Naive B cell (primary cell): ENCODE results near the gene KSR2. TPM values are rescaled to one million over a fixed set of nuclear protein-coding genes. Genes with fewer than 3 reads are reported as not detected.

Source experiments
- ATAC-seq, 2 donors: fragments of 150-1000 bp; cut with Tn5 transposase; 2 replicates each; pipeline ENCODE4 v1.10.0; 2021; ENCODE audit warnings: low read depth in 2 of 2, mild to moderate bottlenecking in 2 of 2, moderate library complexity in 2 of 2
- DNase-seq: peaks from one replicate; pipeline ENCODE4 v3.0.0; 2022
- H3K27ac Mint-ChIP-seq, 6 donors: one replicate each; pipeline ENCODE4 v1.8.0; 2020 to 2022; ENCODE audit warnings: mild to moderate bottlenecking in 6 of 6, mixed read lengths in 6 of 6, moderate library complexity in 5 of 6, inconsistent platforms in 2 of 6
- H3K27me3 Mint-ChIP-seq, 3 donors: one replicate each; pipeline ENCODE4 v1.8.0; 2021 to 2022; ENCODE audit warnings: mixed read lengths in 3 of 3, mild to moderate bottlenecking in 1 of 3
- H3K36me3 Mint-ChIP-seq, 2 donors: one replicate each; pipeline ENCODE4 v1.8.0; 2020 to 2022; ENCODE audit warnings: mixed read lengths in 2 of 2, inconsistent platforms in 1 of 2, mild to moderate bottlenecking in 1 of 2
- H3K4me1 Mint-ChIP-seq, 3 donors: one replicate each; pipeline ENCODE4 v1.8.0; 2020 to 2022; ENCODE audit warnings: mixed read lengths in 3 of 3, inconsistent platforms in 1 of 3, mild to moderate bottlenecking in 1 of 3, moderate library complexity in 1 of 3
- H3K4me3 Mint-ChIP-seq, 8 donors: one replicate each; pipeline ENCODE4 v1.8.0; 2020 to 2022; ENCODE audit warnings: mild to moderate bottlenecking in 8 of 8, mixed read lengths in 8 of 8, moderate library complexity in 8 of 8, inconsistent platforms in 2 of 8
- H3K9me3 Mint-ChIP-seq, 7 donors: one replicate each; pipeline ENCODE4 v1.8.0; 2020 to 2022; ENCODE audit warnings: mixed read lengths in 7 of 7, mild to moderate bottlenecking in 5 of 7, inconsistent platforms in 2 of 7, moderate library complexity in 1 of 7
- polyA plus RNA-seq, 6 donors: library from polyadenylated mRNA; unstranded; fragments of 300-500 nt; fragmentation: Illumina TruSeq; gene quantifications; one replicate each; pipeline ENCODE4 v1.2.3, GENCODE V29; 2021; ENCODE audit warnings: low read depth in 6 of 6

The KSR2 gene
- polyA plus RNA-seq, 6 donors from 2014 or later, result not detected

- Mint-ChIP-seq H3K4me3 (no peak overlapping the region), H3K36me3 (no peaks in the 10 kb centered on the region), H3K9me3 (peaks cover 0 to 4% (median 2%) of the 10 kb centered on the region in 7 donors), H3K4me1 (no peaks in the 10 kb centered on the region), H3K27ac (no peak overlapping the region), H3K27me3 (peaks cover 0 to 10% (median 4%) of the 10 kb centered on the region in 3 donors)
- ATAC-seq (no peak), DNase-seq (no peak)
Observed at GRCh38 chr12:117491711-117492110, 477.1 kb downstream of the KSR2 start.

GRCh38 chr12:117490130-117490529 is 478.7 kb downstream of the KSR2 start:
- Mint-ChIP-seq H3K36me3 (no peaks in the 10 kb centered on the region), H3K27ac (no peak overlapping the region), H3K4me3 (no peak overlapping the region), H3K27me3 (peaks cover 0 to 10% (median 4%) of the 10 kb centered on the region in 3 donors), H3K9me3 (peaks cover 0 to 4% (median 2%) of the 10 kb centered on the region in 7 donors), H3K4me1 (no peaks in the 10 kb centered on the region)
- DNase-seq (no peak), ATAC-seq (no peak)

GRCh38 chr12:117489671-117490070 is 479.1 kb downstream of the KSR2 start:
- Mint-ChIP-seq H3K27ac (peak overlapping the region in 1 of 6 donors; percentile 15), H3K4me1 (no peaks in the 10 kb centered on the region), H3K36me3 (no peaks in the 10 kb centered on the region), H3K9me3 (peaks cover 0 to 4% (median 2%) of the 10 kb centered on the region in 7 donors), H3K27me3 (peaks cover 0 to 10% (median 4%) of the 10 kb centered on the region in 3 donors), H3K4me3 (no peak overlapping the region)
- no peak for DNase-seq
- no peak for ATAC-seq

GRCh38 chr12:117486840-117487659 is 481.7 kb downstream of the KSR2 start:
- no peak overlapping the region for H3K4me3 Mint-ChIP-seq
- no peak for DNase-seq
- H3K4me1 Mint-ChIP-seq, result no peaks in the 10 kb centered on the region
- H3K9me3 Mint-ChIP-seq, result peaks cover 0 to 4% (median 2%) of the 10 kb centered on the region in 7 donors
- peaks cover 0 to 7% (median 4%) of the 10 kb centered on the region in 3 donors for H3K27me3 Mint-ChIP-seq
- H3K27ac Mint-ChIP-seq, result no peak overlapping the region
- no peaks in the 10 kb centered on the region for H3K36me3 Mint-ChIP-seq
- no peak for ATAC-seq

- Mint-ChIP-seq H3K36me3 (no peaks in the 10 kb centered on the region), H3K4me1 (no peaks in the 10 kb centered on the region), H3K27ac (no peak overlapping the region), H3K9me3 (peaks cover 0 to 6% (median 2%) of the 10 kb centered on the region in 7 donors), H3K4me3 (no peak overlapping the region), H3K27me3 (peaks cover 0 to 13% (median 0%) of the 10 kb centered on the region in 3 donors)
- DNase-seq (no peak), ATAC-seq (no peak)
Observed at GRCh38 chr12:117485984-117486839, 482.6 kb downstream of the KSR2 start.

- H3K27me3 Mint-ChIP-seq, result peaks cover 0 to 13% (median 0%) of the 10 kb centered on the region in 3 donors
- no peak for ATAC-seq
- no peaks in the 10 kb centered on the region for H3K4me1 Mint-ChIP-seq
Observed at GRCh38 chr12:117484901-117485300, 483.9 kb downstream of the KSR2 start.

GRCh38 chr12:117483501-117483900 is 485.3 kb downstream of the KSR2 start:
- no peak for DNase-seq
- H3K36me3 Mint-ChIP-seq, result no peaks in the 10 kb centered on the region
- no peak for ATAC-seq
- peaks cover 0 to 13% (median 0%) of the 10 kb centered on the region in 3 donors for H3K27me3 Mint-ChIP-seq
- peaks cover 0 to 6% (median 4%) of the 10 kb centered on the region in 7 donors for H3K9me3 Mint-ChIP-seq
- no peak overlapping the region for H3K4me3 Mint-ChIP-seq
- no peak overlapping the region for H3K27ac Mint-ChIP-seq
- H3K4me1 Mint-ChIP-seq, result no peaks in the 10 kb centered on the region

More at GRCh38 chr12:117484901-117485300, 483.9 kb downstream of the KSR2 start:
- no peak overlapping the region for H3K27ac Mint-ChIP-seq
- no peaks in the 10 kb centered on the region for H3K36me3 Mint-ChIP-seq
- no peak overlapping the region for H3K4me3 Mint-ChIP-seq
- no peak for DNase-seq
- peaks cover 0 to 6% (median 4%) of the 10 kb centered on the region in 7 donors for H3K9me3 Mint-ChIP-seq

GRCh38 chr12:117481470-117481869 is 487.3 kb downstream of the KSR2 start:
- Mint-ChIP-seq H3K27me3 (peaks cover 0 to 8% (median 0%) of the 10 kb centered on the region in 3 donors), H3K27ac (no peak overlapping the region), H3K4me1 (no peaks in the 10 kb centered on the region), H3K9me3 (peaks cover 0 to 6% (median 4%) of the 10 kb centered on the region in 7 donors), H3K4me3 (no peak overlapping the region), H3K36me3 (no peaks in the 10 kb centered on the region)
- no peak for ATAC-seq
- DNase-seq, result no peak

GRCh38 chr12:117476341-117476740 is 492.4 kb downstream of the KSR2 start:
- H3K4me3 Mint-ChIP-seq, result no peak overlapping the region
- DNase-seq, result no peak
- H3K9me3 Mint-ChIP-seq, result peaks cover 0 to 6% (median under 1%) of the 10 kb centered on the region in 7 donors
- no peaks in the 10 kb centered on the region for H3K4me1 Mint-ChIP-seq
- H3K27ac Mint-ChIP-seq, result no peak overlapping the region
- H3K27me3 Mint-ChIP-seq, result peaks cover 0 to 8% (median 4%) of the 10 kb centered on the region in 3 donors
- no peak for ATAC-seq
- H3K36me3 Mint-ChIP-seq, result no peaks in the 10 kb centered on the region

- no peaks in the 10 kb centered on the region for H3K36me3 Mint-ChIP-seq
- peaks cover 0 to 6% (median 4%) of the 10 kb centered on the region in 7 donors for H3K9me3 Mint-ChIP-seq
- no peak overlapping the region for H3K4me3 Mint-ChIP-seq
- ATAC-seq (no peak), DNase-seq (no peak)
- H3K27ac Mint-ChIP-seq, result no peak overlapping the region
- peaks cover 0 to 8% (median 4%) of the 10 kb centered on the region in 3 donors for H3K27me3 Mint-ChIP-seq
- no peaks in the 10 kb centered on the region for H3K4me1 Mint-ChIP-seq
Observed at GRCh38 chr12:117473856-117474255, 494.9 kb downstream of the KSR2 start.

- Mint-ChIP-seq H3K9me3 (peaks cover 0 to 6% (median 4%) of the 10 kb centered on the region in 7 donors), H3K27me3 (peaks cover 0 to 8% (median 4%) of the 10 kb centered on the region in 3 donors), H3K36me3 (no peaks in the 10 kb centered on the region), H3K4me1 (no peaks in the 10 kb centered on the region), H3K27ac (no peak overlapping the region), H3K4me3 (no peak overlapping the region)
- ATAC-seq (no peak), DNase-seq (no peak)
Observed at GRCh38 chr12:117472983-117473382, 495.8 kb downstream of the KSR2 start.

GRCh38 chr12:117470804-117471203 is 498.0 kb downstream of the KSR2 start:
- ATAC-seq, result no peak
- no peaks in the 10 kb centered on the region for H3K4me1 Mint-ChIP-seq
- no peak for DNase-seq
- peaks cover 0 to 8% (median 4%) of the 10 kb centered on the region in 3 donors for H3K27me3 Mint-ChIP-seq
- H3K27ac Mint-ChIP-seq, result no peak overlapping the region
- no peaks in the 10 kb centered on the region for H3K36me3 Mint-ChIP-seq
- peaks cover 0 to 9% (median 4%) of the 10 kb centered on the region in 7 donors for H3K9me3 Mint-ChIP-seq
- no peak overlapping the region for H3K4me3 Mint-ChIP-seq

GRCh38 chr12:117469883-117470483 is 498.8 kb downstream of the KSR2 start:
- DNase-seq (no peak), ATAC-seq (no peak)
- Mint-ChIP-seq H3K27ac (no peak overlapping the region), H3K27me3 (peaks cover 0 to 6% (median 0%) of the 10 kb centered on the region in 3 donors), H3K36me3 (no peaks in the 10 kb centered on the region), H3K4me3 (no peak overlapping the region), H3K4me1 (no peaks in the 10 kb centered on the region), H3K9me3 (peaks cover 0 to 9% (median 4%) of the 10 kb centered on the region in 7 donors)
